MCF 10A (cell line): ENCODE results near the gene ZNF486. TPM values are rescaled to one million over a fixed set of nuclear protein-coding genes. Genes with fewer than 3 reads are reported as not detected.
"Not testable (repeated sequence)": the region's sequence is repeated elsewhere in the genome, so short reads cannot be mapped to it uniquely, and the experiment has no call there.

ENCODE experiments used
- BruUV-seq: library from RNA; stranded (reverse); fragments of 400-500 nt; replicated peaks from 2 replicates; lab custom pipeline; 2021; lab: Mats Ljungman, UMichigan
- CTCF ChIA-PET: fragments of 300-600 bp; sonication (Branson Sonifier 250); formaldehyde crosslinking; extraction: SDS; loops from one replicate; lab custom pipeline; 2021; ENCODE audit warnings: antibody characterized with exemption, inconsistent platforms; lab: Yijun Ruan, JAX
- POLR2A ChIA-PET: fragments of 300-600, 350-650 bp; sonication (Branson Sonifier 250); formaldehyde crosslinking; extraction: SDS; loops from one replicate; lab custom pipeline; 2020; ENCODE audit warnings: antibody characterized with exemption, inconsistent platforms; lab: Yijun Ruan, JAX
- DNase-seq: peaks from one replicate; pipeline ENCODE4 v3.0.0-alpha.2; 2018; ENCODE audit not compliant: unreplicated experiment
- H3K27ac Mint-ChIP-seq: one replicate; pipeline ENCODE4 v1.8.0; 2022; ENCODE audit warnings: mild to moderate bottlenecking, low read depth, mixed read lengths; ENCODE audit not compliant: unreplicated experiment
- H3K27me3 Mint-ChIP-seq: one replicate; pipeline ENCODE4 v1.8.0; 2022; ENCODE audit warnings: mixed read lengths; ENCODE audit not compliant: insufficient read depth, unreplicated experiment
- H3K36me3 Mint-ChIP-seq: one replicate; pipeline ENCODE4 v1.8.0; 2022; ENCODE audit warnings: mild to moderate bottlenecking, moderate library complexity, mixed read lengths; ENCODE audit not compliant: insufficient read depth, unreplicated experiment
- H3K4me1 Mint-ChIP-seq: one replicate; pipeline ENCODE4 v1.8.0; 2022; ENCODE audit warnings: mixed read lengths; ENCODE audit not compliant: insufficient read depth, unreplicated experiment
- H3K4me3 Mint-ChIP-seq: one replicate; pipeline ENCODE4 v1.8.0; 2022; ENCODE audit warnings: mild to moderate bottlenecking, moderate library complexity, mixed read lengths; ENCODE audit not compliant: unreplicated experiment
- H3K9me3 Mint-ChIP-seq: one replicate; pipeline ENCODE4 v1.8.0; 2022; ENCODE audit warnings: mixed read lengths; ENCODE audit not compliant: unreplicated experiment
- intact Hi-C: fragments of 100-400 bp; cut with micrococcal nuclease; formaldehyde crosslinking; loops from 2 replicates; pipeline ENCODE4 v1.14.1; 2022
- total RNA-seq: library from RNA; stranded (reverse); gene quantifications from 2 replicates; pipeline ENCODE4 v1.2.3, GENCODE V29; 2022
- TF ChIP-seq, protein P1 (sequence below): fragments of 200-600 bp; IDR thresholded peaks from one replicate; pipeline ENCODE4 v1.8.0; 2022; ENCODE audit warnings: antibody characterized with exemption, mild to moderate bottlenecking; ENCODE audit not compliant: unreplicated experiment

ZNF486 gene
- total RNA-seq, 1 experiment from 2014 or later, result not detected

DNA sequence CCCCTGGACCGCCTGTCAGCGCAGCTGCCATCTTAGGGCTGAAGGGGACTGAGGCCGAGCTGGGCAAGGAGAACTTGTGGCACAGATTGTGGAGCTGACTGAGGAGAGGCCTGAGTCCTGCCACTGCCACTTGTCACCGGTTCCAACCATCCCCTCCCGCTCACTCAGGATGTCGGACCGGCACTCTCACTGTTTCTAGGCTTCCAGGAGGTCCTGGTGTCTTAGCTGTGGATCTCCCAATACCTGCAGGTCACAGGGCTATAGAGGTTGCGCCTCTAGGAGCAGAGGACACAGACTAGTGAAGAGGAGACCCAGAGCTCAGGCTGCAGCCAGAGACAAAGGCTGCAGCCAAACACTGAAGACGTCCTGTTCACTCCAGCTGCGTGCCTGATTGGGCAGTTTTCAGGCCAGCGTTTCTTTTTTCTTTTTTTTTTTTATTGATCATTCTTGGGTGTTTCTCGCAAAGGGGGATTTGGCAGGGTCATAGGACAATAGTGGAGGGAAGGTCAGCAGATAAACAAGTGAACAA, 15.3 kb upstream of the ZNF486 start:
- no TSS peak for BruUV-seq
- POLR2A ChIA-PET, result no interaction called here
- intact Hi-C loops, result no loop called here
- TF ChIP-seq, protein P1, sequence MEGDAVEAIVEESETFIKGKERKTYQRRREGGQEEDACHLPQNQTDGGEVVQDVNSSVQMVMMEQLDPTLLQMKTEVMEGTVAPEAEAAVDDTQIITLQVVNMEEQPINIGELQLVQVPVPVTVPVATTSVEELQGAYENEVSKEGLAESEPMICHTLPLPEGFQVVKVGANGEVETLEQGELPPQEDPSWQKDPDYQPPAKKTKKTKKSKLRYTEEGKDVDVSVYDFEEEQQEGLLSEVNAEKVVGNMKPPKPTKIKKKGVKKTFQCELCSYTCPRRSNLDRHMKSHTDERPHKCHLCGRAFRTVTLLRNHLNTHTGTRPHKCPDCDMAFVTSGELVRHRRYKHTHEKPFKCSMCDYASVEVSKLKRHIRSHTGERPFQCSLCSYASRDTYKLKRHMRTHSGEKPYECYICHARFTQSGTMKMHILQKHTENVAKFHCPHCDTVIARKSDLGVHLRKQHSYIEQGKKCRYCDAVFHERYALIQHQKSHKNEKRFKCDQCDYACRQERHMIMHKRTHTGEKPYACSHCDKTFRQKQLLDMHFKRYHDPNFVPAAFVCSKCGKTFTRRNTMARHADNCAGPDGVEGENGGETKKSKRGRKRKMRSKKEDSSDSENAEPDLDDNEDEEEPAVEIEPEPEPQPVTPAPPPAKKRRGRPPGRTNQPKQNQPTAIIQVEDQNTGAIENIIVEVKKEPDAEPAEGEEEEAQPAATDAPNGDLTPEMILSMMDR, result no peak
- DNase-seq, result no peak
- Mint-ChIP-seq H3K36me3 (no peaks in the 10 kb centered on the region), H3K27me3 (no peaks in the 10 kb centered on the region), H3K9me3 (peaks cover 22% of the 10 kb centered on the region), H3K4me3 (no peak overlapping the region), H3K27ac (no peak overlapping the region), H3K4me1 (no peaks in the 10 kb centered on the region)
- CTCF ChIA-PET, result no interaction called here

DNA sequence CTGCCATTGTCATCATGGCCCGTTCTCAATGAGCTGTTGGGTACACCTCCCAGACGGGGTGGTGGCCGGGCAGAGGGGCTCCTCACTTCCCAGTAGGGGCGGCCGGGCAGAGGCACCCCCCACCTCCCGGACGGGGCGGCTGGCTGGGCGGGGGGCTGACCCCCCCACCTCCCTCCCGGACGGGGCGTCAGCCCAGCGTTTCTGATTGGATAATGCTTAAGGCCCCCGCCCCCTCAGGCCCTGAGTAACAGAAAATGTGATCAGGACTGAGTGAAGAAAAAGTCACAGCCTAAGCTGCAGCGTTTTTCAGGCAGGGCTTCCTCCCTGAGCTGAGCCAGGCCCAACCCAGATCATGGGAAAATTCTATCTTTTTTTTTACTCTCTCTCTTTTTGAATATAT, 14.5 kb upstream of the ZNF486 start:
- H3K4me3 Mint-ChIP-seq, BruUV-seq, H3K27ac Mint-ChIP-seq, intact Hi-C loops, DNase-seq, POLR2A ChIA-PET, H3K36me3 Mint-ChIP-seq, H3K27me3 Mint-ChIP-seq, H3K4me1 Mint-ChIP-seq: not testable (repeated sequence)
- CTCF ChIA-PET, result interaction anchor here (0.7 kb wide), 1 partner anchor 10 kb away, joined by 3 read pairs; no protein-coding TSS in a partner anchor
- H3K9me3 Mint-ChIP-seq, result peaks cover 22% of the 10 kb centered on the region

DNA sequence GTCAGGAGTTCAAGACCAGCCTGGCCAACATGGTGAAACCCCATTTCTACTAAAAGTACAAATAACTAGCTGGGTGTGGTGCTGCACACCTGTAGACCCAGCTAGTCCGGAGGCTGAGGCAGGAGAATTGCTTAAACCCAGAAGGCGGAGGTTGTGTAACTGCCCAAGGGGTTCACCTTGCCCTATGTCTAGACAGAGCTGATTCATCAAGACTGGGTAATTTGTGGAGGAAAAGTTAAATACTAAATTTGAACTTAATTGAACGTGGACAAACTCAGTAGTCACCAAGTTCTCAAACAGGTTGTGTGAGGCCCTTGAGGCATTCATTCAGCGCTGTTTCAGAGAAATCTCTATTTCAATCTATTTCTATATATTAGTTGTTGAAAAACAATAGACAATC, 13.7 kb upstream of the ZNF486 start:
- no TSS peak for BruUV-seq
- intact Hi-C loops, result no loop called here
- POLR2A ChIA-PET, result no interaction called here
- Mint-ChIP-seq H3K27ac (no peak overlapping the region), H3K9me3 (peaks cover 26% of the 10 kb centered on the region), H3K4me1 (no peaks in the 10 kb centered on the region), H3K27me3 (no peaks in the 10 kb centered on the region), H3K4me3 (no peak overlapping the region), H3K36me3 (no peaks in the 10 kb centered on the region)
- DNase-seq, result no peak
- TF ChIP-seq, protein P1, result no peak
- CTCF ChIA-PET, result no interaction called here

DNA sequence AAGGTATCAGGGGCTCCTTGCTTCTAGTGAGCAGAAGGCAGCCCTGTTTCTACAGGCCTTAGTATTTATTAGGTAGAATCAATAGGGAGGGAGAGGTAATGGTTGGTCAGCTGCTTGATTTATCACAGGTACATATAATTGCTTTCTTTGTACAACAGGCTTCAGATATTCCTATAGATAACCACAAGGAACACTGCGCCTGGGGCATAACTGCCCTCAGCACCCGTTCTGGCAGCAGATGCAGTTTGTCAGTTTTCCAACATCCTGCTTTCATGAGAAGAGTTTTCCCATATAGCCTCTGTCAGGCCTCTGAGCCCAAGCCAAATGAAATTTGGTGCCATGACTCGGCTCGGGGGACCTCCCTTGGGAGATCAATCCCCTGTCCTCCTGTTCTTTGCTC, 12.4 kb upstream of the ZNF486 start:
- Mint-ChIP-seq H3K9me3 (peaks cover 40% of the 10 kb centered on the region), H3K36me3 (no peaks in the 10 kb centered on the region), H3K27ac (no peak overlapping the region), H3K4me3 (no peak overlapping the region), H3K27me3 (no peaks in the 10 kb centered on the region), H3K4me1 (no peaks in the 10 kb centered on the region)
- intact Hi-C loops, result no loop called here
- DNase-seq, result no peak
- no TSS peak for BruUV-seq
- ChIA-PET CTCF (interaction anchor here (0.6 kb wide), 1 partner anchor 25 kb away, joined by 3 read pairs; no protein-coding TSS in a partner anchor), POLR2A (no interaction called here)
- TF ChIP-seq, protein P1, result no peak

- no peak for DNase-seq
- BruUV-seq, result no TSS peak
- intact Hi-C loops, result no loop called here
- ChIA-PET POLR2A (no interaction called here), CTCF (no interaction called here)
- Mint-ChIP-seq H3K9me3 (peaks cover 37% of the 10 kb centered on the region), H3K4me3 (no peak overlapping the region), H3K27ac (no peak overlapping the region), H3K27me3 (no peaks in the 10 kb centered on the region), H3K36me3 (no peaks in the 10 kb centered on the region), H3K4me1 (no peaks in the 10 kb centered on the region)
- TF ChIP-seq, protein P1, result no peak
Measured at GRCh38 chr19:20162821-20163220, 4.2 kb upstream of the ZNF486 start.
